Measurements from ENCODE around the gene FBXO38.

DNA sequence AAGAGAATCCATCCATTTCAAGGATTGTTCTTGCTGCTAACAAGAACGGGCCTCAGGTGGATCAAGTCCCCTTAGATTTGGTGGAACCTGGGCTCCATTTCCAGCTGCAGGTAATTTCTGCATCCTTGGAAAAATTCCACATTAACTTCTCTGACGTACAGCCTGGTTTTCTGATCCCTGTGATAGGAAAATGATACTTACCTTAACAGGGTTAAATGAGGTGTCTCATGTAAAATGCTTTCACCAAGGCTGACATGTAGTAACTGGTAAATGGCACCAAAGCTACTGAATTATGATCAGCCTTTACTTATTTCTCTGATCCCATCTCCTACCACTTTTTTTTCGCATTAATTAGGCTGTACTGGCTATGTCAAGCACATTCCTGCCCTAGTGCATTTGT is 93.7 kb downstream of the FBXO38 start:
- TF ChIP-seq, protein P1, sequence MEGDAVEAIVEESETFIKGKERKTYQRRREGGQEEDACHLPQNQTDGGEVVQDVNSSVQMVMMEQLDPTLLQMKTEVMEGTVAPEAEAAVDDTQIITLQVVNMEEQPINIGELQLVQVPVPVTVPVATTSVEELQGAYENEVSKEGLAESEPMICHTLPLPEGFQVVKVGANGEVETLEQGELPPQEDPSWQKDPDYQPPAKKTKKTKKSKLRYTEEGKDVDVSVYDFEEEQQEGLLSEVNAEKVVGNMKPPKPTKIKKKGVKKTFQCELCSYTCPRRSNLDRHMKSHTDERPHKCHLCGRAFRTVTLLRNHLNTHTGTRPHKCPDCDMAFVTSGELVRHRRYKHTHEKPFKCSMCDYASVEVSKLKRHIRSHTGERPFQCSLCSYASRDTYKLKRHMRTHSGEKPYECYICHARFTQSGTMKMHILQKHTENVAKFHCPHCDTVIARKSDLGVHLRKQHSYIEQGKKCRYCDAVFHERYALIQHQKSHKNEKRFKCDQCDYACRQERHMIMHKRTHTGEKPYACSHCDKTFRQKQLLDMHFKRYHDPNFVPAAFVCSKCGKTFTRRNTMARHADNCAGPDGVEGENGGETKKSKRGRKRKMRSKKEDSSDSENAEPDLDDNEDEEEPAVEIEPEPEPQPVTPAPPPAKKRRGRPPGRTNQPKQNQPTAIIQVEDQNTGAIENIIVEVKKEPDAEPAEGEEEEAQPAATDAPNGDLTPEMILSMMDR (conservative IDR thresholded peaks at IDR 0.05) = no peak
- no peak for TF ChIP-seq ZFX (IDR thresholded peaks at IDR 0.05)
